ENCODE results near the gene SGMS2.

GRCh38 chr4:107935246-107935645 lies 110.5 kb downstream of the SGMS2 start:
- TF ChIP-seq, protein P1, sequence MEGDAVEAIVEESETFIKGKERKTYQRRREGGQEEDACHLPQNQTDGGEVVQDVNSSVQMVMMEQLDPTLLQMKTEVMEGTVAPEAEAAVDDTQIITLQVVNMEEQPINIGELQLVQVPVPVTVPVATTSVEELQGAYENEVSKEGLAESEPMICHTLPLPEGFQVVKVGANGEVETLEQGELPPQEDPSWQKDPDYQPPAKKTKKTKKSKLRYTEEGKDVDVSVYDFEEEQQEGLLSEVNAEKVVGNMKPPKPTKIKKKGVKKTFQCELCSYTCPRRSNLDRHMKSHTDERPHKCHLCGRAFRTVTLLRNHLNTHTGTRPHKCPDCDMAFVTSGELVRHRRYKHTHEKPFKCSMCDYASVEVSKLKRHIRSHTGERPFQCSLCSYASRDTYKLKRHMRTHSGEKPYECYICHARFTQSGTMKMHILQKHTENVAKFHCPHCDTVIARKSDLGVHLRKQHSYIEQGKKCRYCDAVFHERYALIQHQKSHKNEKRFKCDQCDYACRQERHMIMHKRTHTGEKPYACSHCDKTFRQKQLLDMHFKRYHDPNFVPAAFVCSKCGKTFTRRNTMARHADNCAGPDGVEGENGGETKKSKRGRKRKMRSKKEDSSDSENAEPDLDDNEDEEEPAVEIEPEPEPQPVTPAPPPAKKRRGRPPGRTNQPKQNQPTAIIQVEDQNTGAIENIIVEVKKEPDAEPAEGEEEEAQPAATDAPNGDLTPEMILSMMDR (IDR thresholded peaks at IDR 0.05; ENCODE audit: borderline replicate concordance, extremely low read depth, low read length, poor library complexity, severe bottlenecking) = no peak
- no peak for TF ChIP-seq EZH2 (IDR thresholded peaks at IDR 0.05; ENCODE audit: borderline replicate concordance, low read depth, low read length, severe bottlenecking)
